ENCODE data around the gene CYP17A1. TPM values are rescaled to one million over a fixed set of nuclear protein-coding genes. Genes with fewer than 3 reads are reported as not detected.

CYP17A1 gene
- total RNA-seq, 1 donor from 2014 or later: not detected

GRCh38 chr10:102799691-102800471, 37.3 kb downstream of the CYP17A1 start:
- Histone ChIP-seq H3K27ac (ENCODE audit: low read depth, low read length) (no peak overlapping the region), H3K4me3 (ENCODE audit: insufficient read depth, low read depth, low read length) (no peak overlapping the region), H3K27me3 (ENCODE audit: insufficient read depth, low read length) (no peaks in the 10 kb centered on the region), H3K9ac (ENCODE audit: low read length) (no peak overlapping the region), H3K79me2 (ENCODE audit: insufficient read depth, low read length) (peaks cover 20% of the 10 kb centered on the region), H3K4me1 (ENCODE audit: insufficient read depth, low read length) (peaks cover 38% of the 10 kb centered on the region), H3K9me3 (ENCODE audit: insufficient read depth, low read depth, low read length) (no peaks in the 10 kb centered on the region), H3K4me2 (ENCODE audit: low read length) (no peak overlapping the region), H3K36me3 (ENCODE audit: insufficient read depth, low read length) (peaks cover 6% of the 10 kb centered on the region), H2AFZ (ENCODE audit: low read depth, low read length) (no peak overlapping the region), H4K20me1 (ENCODE audit: insufficient read depth, low read length) (peaks cover 60% of the 10 kb centered on the region)
- DNase-seq (ENCODE audit: low read depth) (peak; percentile 31), FAIRE-seq (no peak)
- H3K4me1 Mint-ChIP-seq (ENCODE audit: low read depth, unreplicated experiment): peaks cover 52% of the 10 kb centered on the region
- no peaks in the 10 kb centered on the region for H3K27me3 Mint-ChIP-seq (ENCODE audit: low read depth, unreplicated experiment)
- no peaks in the 10 kb centered on the region for H3K9me3 Mint-ChIP-seq (ENCODE audit: unreplicated experiment)
- no peak for TF ChIP-seq CTCF (IDR thresholded peaks at IDR 0.05; ENCODE audit: insufficient read depth, low read depth, low read length)
- TF ChIP-seq EZH2 (IDR thresholded peaks at IDR 0.05; ENCODE audit: insufficient read depth, low read length): no peak
- H3K27ac Mint-ChIP-seq (ENCODE audit: unreplicated experiment): peak overlapping the region; percentile 18
- no peak overlapping the region for H3K4me3 Mint-ChIP-seq (ENCODE audit: unreplicated experiment)
- peaks cover 22% of the 10 kb centered on the region for H3K36me3 Mint-ChIP-seq (ENCODE audit: low read depth, unreplicated experiment)

- Histone ChIP-seq H3K4me2 (ENCODE audit: low read length) (no peak overlapping the region), H3K4me1 (ENCODE audit: insufficient read depth, low read length) (peaks cover 19% of the 10 kb centered on the region), H3K79me2 (ENCODE audit: insufficient read depth, low read length) (peaks cover 39% of the 10 kb centered on the region), H2AFZ (ENCODE audit: low read depth, low read length) (no peak overlapping the region), H3K27ac (ENCODE audit: low read depth, low read length) (no peak overlapping the region), H3K9me3 (ENCODE audit: insufficient read depth, low read depth, low read length) (no peaks in the 10 kb centered on the region), H3K9ac (ENCODE audit: low read length) (no peak overlapping the region), H4K20me1 (ENCODE audit: insufficient read depth, low read length) (peaks cover 91% of the 10 kb centered on the region), H3K27me3 (ENCODE audit: insufficient read depth, low read length) (no peaks in the 10 kb centered on the region), H3K4me3 (ENCODE audit: insufficient read depth, low read depth, low read length) (no peak overlapping the region), H3K36me3 (ENCODE audit: insufficient read depth, low read length) (peaks cover 6% of the 10 kb centered on the region)
- Mint-ChIP-seq H3K27ac (ENCODE audit: unreplicated experiment) (no peak overlapping the region), H3K4me3 (ENCODE audit: unreplicated experiment) (no peak overlapping the region), H3K4me1 (ENCODE audit: low read depth, unreplicated experiment) (peaks cover 43% of the 10 kb centered on the region), H3K36me3 (ENCODE audit: low read depth, unreplicated experiment) (peaks cover 27% of the 10 kb centered on the region), H3K9me3 (ENCODE audit: unreplicated experiment) (no peaks in the 10 kb centered on the region), H3K27me3 (ENCODE audit: low read depth, unreplicated experiment) (no peaks in the 10 kb centered on the region)
- FAIRE-seq (no peak), DNase-seq (ENCODE audit: low read depth) (peak; percentile 37)
- TF ChIP-seq CTCF (IDR thresholded peaks at IDR 0.05; ENCODE audit: insufficient read depth, low read depth, low read length): no peak
- no peak for TF ChIP-seq EZH2 (IDR thresholded peaks at IDR 0.05; ENCODE audit: insufficient read depth, low read length)
Observed at GRCh38 chr10:102796407-102797176, 40.6 kb downstream of the CYP17A1 start.
